Measurements from ENCODE around the gene WDPCP.

Gene WDPCP

DNA sequence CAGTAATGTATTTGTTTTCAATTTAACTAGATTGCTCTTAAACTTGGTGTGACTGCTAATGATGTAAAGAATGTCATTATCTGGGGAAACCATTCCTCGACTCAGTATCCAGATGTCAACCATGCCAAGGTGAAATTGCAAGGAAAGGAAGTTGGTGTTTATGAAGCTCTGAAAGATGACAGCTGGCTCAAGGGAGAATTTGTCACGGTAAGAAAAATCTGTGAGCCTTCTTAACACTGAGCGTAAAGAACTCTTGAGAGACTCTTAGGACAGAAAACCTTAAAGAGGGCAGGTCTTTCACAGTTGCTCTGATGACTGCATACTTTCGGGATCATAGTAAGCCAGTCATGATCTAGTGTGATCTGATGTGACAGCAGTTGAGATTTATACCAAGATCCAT is 16.4 kb upstream of the WDPCP start:
- DNase-seq (ENCODE audit: low read depth), result no peak
- TF ChIP-seq, protein P1, sequence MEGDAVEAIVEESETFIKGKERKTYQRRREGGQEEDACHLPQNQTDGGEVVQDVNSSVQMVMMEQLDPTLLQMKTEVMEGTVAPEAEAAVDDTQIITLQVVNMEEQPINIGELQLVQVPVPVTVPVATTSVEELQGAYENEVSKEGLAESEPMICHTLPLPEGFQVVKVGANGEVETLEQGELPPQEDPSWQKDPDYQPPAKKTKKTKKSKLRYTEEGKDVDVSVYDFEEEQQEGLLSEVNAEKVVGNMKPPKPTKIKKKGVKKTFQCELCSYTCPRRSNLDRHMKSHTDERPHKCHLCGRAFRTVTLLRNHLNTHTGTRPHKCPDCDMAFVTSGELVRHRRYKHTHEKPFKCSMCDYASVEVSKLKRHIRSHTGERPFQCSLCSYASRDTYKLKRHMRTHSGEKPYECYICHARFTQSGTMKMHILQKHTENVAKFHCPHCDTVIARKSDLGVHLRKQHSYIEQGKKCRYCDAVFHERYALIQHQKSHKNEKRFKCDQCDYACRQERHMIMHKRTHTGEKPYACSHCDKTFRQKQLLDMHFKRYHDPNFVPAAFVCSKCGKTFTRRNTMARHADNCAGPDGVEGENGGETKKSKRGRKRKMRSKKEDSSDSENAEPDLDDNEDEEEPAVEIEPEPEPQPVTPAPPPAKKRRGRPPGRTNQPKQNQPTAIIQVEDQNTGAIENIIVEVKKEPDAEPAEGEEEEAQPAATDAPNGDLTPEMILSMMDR (IDR thresholded peaks at IDR 0.05; ENCODE audit: low read depth, low read length, missing control alignments), result no peak
- no peak overlapping the region for H3K4me3 ChIP-seq (ENCODE audit: low read depth, low read length)
- in situ Hi-C loops (cut with HindIII; ENCODE audit: low sequenced_read_pairs), result no loop called here

DNA sequence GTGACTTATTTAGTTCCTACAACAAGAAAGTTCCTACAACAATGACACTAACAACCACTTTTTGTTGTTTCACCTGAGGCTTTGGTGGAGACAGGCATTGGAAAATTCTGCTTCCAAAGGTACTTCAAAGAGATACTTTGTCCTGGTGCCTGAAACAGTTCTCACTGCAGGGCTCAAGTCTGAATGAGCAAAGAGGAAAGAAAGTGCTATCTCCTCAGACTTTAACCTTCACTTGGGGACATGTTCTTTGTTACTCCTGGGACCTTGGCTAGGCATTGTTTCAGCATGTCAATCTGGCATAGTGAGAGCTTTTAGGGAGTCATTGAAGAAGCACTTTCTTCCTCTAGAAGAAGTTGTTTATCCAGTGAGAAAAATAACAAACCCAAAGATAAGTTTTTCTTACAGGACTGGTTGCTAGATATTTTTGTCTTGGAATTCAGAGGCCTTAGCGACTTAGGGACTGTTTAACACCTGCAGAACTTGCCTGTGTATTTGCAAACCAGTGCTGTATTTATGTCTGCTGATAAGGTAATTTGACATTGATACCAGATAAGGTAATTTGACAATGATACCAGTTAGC is 12.7 kb upstream of the WDPCP start:
- TF ChIP-seq, protein P1 (IDR thresholded peaks at IDR 0.05; ENCODE audit: low read depth, low read length, missing control alignments), result no peak
- in situ Hi-C loops (cut with HindIII; ENCODE audit: low sequenced_read_pairs), result no loop called here
- no peak overlapping the region for H3K4me3 ChIP-seq (ENCODE audit: low read depth, low read length)
- no peak for DNase-seq (ENCODE audit: low read depth)

DNA sequence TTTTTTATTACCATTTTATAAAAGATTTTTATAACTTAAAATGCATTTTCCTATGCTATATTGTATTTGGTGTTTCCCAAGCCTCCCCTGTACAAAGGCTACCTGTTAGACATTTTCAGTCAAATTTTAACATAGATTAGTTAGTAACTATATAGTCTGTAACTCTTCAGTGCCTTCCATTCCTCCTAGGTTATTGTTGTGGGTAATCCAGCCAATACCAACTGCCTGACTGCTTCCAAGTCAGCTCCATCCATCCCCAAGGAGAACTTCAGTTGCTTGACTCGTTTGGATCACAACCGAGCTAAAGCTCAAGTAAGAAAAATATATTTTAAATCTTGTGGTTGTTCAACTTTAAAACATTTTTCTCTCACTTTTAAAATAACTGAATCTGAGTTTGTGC is 10.7 kb upstream of the WDPCP start:
- no peak for DNase-seq (ENCODE audit: low read depth)
- in situ Hi-C loops (cut with HindIII; ENCODE audit: low sequenced_read_pairs), result no loop called here

DNA sequence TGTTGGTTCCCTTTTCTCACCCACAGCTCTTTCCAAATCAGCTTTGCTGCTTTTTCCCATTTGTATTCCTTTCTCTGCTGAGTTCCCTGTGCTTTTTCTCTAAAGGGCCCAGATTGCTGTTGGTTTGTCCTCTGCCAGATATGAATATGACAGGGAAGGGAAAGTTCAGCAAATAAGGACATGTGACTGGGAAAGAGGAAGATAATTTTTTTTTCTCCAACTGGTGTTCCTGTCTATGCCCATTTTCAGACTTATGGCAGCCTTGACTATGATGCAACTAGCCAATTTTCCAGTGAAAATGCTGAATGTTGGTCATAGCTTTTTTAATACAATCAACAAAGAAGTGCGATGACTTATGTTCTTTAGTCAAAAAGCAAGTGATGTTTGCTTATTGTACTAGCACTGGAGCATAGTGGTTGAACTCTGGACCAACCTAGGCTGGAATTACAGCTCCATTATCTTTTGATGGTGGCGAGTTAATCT is 8.2 kb upstream of the WDPCP start:
- no peak for DNase-seq (ENCODE audit: low read depth)
- TF ChIP-seq, protein P1 (IDR thresholded peaks at IDR 0.05; ENCODE audit: low read depth, low read length, missing control alignments), result no peak
- in situ Hi-C loops (cut with HindIII; ENCODE audit: low sequenced_read_pairs), result no loop called here
- H3K4me3 ChIP-seq (ENCODE audit: low read depth, low read length), result no peak overlapping the region

More for the DNA sequence above, 10.7 kb upstream of the WDPCP start:
- TF ChIP-seq, protein P1 (IDR thresholded peaks at IDR 0.05; ENCODE audit: low read depth, low read length, missing control alignments), result no peak
- H3K4me3 ChIP-seq (ENCODE audit: low read depth, low read length), result no peak overlapping the region

DNA sequence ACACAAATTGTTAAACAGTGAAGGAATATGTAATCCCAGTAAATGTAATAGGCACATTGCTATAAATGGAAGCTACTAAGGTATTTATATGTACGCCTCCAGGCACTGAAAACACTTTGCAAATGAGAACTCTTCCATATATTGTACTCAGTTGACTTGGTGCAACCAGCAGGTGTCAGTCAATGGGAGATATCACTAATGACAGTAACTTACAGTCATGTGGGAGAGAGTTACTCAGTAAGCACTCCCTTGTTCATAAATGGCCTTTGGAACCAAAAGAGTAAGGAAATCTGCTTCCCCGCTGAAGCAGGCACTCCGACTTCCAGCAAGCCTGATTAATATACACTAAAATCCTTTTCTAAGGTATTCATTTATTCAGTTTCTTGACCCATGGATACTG is 6.4 kb upstream of the WDPCP start:
- TF ChIP-seq, protein P1 (IDR thresholded peaks at IDR 0.05; ENCODE audit: low read depth, low read length, missing control alignments), result no peak
- H3K4me3 ChIP-seq (ENCODE audit: low read depth, low read length), result no peak overlapping the region
- DNase-seq (ENCODE audit: low read depth), result no peak
- in situ Hi-C loops (cut with HindIII; ENCODE audit: low sequenced_read_pairs), result no loop called here

DNA sequence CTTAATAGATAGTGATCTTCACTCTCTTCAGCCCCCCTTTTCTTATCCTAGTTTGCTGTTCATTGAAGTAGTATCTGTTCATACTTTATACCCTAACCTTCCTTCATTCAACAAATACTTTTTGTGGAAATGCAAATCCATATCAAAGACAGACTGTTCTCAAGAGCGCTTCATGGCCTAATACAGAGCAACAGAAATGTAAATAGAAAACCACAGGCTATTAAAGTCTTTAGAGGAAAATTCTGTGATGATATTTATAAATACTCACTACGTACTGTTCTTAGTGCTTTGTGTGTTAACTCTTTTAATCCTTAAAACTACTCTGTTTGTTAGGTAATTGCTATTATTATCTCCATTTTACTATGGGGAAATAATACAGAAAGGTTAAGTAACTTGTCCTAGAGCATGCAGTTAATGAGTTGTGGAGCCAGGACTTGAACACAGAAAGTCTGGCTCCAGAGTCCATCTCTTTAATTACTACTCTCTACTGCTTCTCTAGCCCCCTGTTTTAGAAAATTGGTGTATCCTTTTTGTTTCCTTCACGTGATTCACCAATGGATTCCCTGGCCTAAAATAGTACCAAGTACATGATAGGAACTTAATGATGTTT is 3.4 kb upstream of the WDPCP start:
- no peak for DNase-seq (ENCODE audit: low read depth)
- in situ Hi-C loops (cut with HindIII; ENCODE audit: low sequenced_read_pairs), result no loop called here
- TF ChIP-seq, protein P1 (IDR thresholded peaks at IDR 0.05; ENCODE audit: low read depth, low read length, missing control alignments), result no peak

More for the DNA sequence above, 3.4 kb upstream of the WDPCP start:
- no peak overlapping the region for H3K4me3 ChIP-seq (ENCODE audit: low read depth, low read length)
